Stimulated activated CD4-positive, alpha-beta T cell treated with anti-CD3 and anti-CD28 coated beads, Interleukin-2, amount 100 ng/mL, for 4 hours (primary cell): ENCODE measurements around the gene RXRA.
"Not testable (repeated sequence)": the region's sequence is repeated elsewhere in the genome, so short reads cannot be mapped to it uniquely, and the experiment has no call there.

ENCODE experiments used
- DNase-seq: peaks from one replicate; pipeline ENCODE4 v3.0.0-alpha.2; 2020; ENCODE audit warnings: low read depth

Gene RXRA

DNA sequence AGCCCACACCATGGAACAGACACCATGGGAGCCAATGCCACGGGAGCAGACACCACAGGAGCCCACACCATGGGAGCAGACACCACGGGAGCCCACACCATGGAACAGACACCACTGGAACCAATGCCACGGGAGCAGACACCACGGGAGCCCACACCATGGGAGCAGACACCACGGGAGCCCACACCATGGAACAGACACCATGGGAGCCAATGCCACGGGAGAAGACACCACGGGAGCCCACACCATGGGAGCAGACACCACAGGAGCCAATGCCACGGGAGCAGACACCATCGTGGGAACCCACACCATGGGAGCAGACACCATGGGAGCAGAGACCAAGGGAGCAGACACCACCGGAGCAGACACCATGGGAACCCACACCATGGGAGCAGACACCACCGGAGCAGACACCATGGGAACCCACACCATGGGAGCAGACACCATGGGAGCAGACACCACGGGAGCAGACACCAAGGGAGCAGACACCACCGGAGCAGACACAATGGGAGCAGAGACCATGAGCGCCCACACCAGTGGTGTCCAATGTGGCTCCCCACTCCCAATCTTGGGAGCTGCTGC is 17.5 kb upstream of the RXRA start:
- DNase-seq = not testable (repeated sequence)

DNA sequence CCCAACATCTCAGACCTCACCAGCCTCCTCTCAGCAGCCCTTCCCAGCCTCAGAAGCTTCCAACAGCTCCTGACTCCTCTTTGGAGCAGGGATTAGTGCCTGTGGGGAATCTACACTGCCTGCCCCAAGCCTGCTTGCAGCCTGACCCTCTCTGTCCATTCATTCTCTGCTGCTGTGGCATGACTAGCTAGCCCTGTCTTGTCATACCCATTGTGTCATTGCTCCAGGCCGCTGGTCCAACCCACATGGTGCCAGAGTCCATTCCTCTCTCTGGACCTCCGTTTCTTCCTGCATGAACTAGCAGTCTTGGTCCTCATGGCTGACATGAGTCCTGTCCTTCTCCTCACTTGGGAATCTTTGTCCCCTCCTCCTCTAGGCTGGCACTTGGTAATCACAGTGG is 12.8 kb upstream of the RXRA start:
- DNase-seq = no peak

DNA sequence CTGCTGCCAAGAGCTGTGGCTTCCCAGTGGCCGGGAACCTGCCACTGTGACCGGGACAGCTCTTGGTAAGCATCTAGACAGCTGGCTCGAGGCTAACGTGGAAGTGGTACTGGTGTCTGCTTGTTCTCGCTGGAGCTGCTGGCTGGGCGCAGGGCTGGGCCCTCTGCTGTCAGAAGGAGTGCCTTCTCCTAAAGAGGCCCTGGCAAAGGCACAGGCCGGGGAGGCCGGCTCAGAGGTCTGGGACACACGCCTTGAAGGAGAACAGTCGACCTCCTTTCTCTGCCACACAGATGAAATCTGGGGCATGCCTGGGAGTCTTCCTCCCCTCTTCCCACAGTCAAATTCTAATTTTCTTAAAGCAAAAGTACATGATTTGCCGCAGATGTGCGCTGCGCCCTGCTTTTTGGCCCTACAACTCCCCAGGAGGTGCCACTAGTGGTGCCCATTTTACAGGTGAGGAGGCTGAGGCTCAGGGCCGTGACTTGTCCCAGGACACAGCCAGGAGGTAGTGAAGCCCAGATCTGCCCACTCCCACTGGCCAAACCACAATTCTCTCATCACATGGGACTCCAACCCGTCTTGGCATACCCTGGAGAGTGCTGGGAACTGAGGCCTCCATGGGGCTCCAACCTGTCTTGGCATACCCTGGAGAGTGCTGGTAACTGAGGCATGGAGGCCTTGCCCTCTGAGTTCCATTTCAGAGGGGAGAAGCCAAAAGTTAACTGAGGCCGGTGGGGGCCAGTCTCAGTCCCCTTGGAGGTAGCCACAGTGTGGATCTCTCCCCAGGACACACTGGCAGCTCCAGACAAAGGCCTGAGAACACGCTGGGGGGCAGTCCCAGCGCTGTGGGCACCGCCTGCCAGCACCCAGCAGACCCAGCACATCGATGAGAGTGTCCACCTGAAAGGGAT is 12.0 kb upstream of the RXRA start:
- DNase-seq = no peak

DNA sequence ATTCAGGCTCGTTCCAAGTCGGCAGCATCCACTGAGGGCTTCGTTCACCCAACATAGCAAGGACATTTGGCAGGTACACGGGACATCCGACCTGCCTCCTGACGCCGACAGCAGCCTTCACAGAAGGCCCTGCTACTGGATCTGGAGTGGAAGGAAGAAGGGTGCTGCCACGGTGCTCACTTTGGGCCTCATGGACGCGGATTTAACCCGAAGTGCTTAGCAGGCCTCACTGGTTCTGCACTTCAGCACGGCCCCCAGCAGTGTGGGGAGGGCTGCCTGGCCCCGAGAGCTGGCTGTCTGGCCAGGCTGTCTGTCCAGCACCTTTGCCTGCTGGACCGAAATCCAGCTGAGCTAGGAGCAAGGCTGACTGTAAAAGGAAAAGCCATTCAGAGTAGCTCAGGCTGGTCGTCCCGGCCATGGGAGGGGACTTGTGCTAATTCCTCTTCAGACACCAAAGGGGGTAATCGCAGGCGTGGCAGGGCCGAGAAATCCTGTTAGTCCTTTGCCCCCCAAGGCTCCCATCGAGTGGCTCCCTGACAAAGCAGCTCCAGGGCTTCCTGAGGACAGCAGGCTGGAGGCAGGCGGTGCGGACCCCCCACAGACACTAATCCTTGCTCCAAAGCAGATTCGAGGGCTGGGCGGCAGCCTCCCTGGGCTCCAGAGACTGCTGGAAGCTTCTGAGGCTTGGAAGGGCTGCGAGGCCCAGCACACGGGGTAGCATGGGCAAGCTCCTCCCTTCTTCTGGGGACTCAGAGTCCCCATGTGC is 11.1 kb upstream of the RXRA start:
- no peak for DNase-seq

DNA sequence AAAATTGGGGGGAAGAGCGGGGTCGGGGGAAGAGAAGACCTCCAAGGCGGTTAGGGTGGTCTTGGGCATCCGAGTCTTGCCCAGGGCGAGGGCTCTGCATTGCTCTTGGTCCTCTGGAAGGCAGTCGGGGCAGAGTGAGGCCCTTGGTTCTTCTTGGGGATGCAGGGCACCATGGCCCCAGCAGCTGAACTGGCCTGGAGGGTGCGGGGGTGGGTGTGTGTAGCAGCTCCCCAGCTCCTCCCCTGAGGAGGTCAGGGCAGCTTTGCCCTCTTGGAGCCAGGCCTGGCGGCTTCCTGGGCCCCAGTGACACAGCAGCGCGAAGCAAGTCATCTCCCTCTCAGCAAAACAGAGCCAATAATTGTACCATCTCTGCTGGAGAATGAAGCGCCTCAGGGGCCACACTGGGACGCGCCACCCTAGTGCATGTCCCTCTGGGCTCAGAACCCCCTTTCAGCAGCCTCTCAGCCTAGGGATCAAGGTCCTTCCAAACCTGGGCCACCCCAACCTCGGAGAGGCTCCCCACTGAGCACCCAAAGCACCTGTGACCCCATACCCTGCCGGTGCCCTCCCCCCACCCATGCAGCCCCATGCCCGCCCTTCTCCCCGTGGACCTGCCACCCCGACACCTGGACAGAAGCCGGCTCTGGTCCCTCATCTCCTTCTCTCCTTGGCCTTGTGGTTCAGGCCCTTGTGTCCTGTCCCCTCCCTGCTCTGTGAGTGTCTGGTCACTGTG is 10.4 kb upstream of the RXRA start:
- no peak for DNase-seq

DNA sequence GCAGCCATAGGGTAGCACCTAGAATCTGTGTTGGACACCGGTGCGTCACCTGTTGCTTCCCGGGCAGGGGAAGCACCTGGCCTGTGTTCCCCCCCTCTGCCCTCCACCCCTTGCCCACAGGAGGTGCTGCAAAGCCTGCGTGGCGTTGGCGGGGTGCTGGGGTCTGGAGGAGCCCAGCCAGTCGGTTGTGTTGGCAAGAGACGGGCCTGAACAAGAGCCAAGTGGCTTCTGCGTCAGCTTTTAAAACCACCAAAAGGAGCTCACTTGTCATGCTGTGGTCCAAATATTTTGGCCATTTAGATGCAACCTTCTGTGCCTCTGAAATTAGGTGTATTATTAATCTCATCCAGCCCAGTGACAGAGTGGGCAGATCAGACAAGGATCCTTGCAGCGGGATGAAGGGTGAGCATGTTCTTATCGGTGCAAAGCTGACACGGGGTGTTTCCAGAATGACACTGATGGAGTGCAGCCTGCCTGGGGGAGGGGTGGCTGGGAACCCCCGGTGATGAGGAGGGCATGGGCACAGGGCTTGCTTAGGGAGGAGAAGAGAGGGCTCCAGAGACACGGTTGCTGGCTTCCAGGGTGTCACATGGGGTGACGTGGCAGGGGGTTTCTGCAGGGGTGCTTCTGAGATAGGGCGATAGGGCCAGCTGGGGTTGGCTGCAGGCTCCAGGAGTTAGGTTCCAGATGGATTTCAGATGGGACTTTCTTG is 9.7 kb upstream of the RXRA start:
- DNase-seq = no peak

DNA sequence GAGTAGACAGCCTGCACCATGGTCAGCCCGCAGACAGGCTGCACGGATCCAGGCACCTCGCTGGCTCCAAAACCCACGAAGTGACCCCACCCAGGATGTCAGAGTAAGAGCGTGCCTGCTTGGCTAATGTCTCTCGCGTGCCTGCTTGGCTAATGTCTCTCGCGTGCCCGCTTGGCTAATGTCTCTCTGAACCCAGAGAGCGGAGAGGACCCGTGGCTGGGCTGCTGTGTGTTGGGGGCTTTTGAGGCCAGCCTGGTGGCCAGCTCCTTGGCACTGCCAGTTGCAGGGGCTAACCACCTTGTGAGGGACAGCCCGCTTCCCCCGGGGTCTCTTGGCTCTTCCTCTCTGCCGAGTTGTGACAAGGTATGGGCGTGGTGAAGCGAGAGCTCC is 8.9 kb upstream of the RXRA start:
- DNase-seq = no peak

DNA sequence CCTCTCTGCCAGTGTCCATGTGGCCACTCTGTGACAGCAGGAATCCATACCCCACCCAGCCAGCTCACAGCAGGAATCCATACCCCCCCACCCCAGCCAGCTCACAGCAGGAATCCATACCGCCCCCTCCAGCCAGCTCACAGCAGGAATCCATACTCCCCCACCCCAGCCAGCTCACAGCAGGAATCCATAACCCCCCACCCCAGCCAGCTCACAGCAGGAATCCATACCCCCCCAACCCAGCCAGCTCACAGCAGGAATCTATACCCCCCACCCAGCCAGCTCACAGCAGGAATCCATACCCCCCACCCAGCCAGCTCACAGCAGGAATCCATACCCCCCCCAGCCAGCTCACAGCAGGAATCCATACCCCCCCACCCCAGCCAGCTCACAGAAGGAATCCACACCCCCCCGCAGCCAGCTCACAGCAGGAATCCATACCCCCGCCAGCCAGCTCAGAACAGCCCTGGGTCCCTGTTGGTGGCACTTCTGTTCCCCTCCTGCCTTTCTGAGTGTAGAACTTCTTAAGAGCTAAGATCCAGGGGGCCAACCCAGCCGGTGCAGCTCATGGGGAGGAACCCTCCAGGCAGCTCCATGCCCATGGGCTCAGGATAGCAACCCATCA is 8.4 kb upstream of the RXRA start:
- DNase-seq = no peak

DNA sequence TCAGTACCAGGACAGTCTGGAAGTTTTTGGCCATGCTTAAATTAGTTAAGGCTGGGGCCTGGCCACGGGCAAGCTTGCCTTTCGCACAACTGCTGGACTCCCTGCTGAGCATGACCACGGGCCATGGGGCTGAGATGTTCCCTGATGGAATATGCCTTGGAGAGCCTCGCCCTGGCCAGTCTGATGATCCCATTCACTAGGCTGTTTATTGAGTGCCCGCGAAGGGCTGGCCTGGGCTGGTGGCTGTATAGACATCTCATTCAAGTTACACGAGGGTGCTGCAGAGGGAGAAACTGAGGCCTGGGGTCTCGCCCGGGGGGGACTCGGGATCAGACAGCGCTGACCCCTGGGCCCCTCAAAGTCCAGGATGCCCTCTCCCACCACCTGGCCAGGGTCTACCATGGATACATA is 7.8 kb upstream of the RXRA start:
- no peak for DNase-seq

DNA sequence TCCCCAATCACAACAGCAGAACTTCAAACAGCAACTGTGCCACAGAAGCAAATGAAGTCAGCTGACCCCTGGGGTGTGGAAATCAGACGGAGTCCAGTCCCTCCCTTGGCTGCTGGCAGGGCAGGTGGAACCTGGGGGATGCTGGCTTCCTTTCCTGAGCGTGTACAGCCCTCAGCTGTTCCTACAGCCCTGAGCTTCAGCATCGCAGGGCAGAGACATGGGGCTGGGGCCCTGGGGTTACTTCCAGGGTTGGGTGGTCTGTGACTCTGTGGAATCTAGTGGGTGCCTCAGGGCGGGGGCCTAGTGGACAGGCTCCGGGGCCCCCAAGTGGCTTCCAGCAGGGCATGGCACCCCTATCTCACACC is 7.3 kb upstream of the RXRA start:
- DNase-seq = no peak

DNA sequence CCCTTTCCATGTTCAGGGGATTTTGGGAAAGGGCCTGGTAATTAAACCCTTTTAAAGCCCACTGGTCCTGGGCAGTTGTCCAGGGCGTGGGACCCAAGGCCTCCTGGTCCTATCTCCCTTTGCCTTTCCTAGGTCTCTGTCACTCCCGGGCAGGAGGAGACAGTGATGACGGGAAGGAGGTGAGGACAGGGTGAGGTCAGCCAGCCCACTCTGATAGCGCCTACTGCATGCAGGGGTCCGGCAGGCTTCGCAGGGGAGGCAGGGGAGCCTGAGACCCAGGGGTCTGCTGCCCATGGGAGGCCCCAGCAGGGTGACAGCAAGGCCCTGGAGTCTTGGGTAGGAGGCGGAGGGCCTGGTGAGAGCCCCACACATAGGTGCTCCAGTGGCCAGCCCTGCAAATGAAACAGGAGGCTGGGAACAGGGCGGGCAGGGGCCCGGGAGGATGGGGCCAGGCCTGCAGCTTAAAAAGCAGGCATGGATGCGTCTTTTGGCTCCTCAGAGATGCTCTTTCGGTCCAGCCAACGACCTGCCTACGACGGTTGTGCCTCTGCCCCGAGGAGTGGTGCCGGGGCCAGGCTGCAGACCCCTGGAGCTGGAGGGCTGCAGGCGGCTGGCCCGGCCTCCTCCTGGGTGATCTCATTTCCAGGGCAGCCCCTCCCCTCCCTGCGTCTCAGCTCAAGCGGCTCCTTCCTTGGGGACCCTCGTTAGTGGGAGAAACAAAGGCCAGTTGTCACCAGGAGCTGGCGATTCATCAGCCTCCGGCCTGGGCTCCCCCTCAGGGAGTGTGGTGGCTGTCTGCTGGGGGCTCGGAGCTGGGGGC is 6.7 kb upstream of the RXRA start:
- no peak for DNase-seq

DNA sequence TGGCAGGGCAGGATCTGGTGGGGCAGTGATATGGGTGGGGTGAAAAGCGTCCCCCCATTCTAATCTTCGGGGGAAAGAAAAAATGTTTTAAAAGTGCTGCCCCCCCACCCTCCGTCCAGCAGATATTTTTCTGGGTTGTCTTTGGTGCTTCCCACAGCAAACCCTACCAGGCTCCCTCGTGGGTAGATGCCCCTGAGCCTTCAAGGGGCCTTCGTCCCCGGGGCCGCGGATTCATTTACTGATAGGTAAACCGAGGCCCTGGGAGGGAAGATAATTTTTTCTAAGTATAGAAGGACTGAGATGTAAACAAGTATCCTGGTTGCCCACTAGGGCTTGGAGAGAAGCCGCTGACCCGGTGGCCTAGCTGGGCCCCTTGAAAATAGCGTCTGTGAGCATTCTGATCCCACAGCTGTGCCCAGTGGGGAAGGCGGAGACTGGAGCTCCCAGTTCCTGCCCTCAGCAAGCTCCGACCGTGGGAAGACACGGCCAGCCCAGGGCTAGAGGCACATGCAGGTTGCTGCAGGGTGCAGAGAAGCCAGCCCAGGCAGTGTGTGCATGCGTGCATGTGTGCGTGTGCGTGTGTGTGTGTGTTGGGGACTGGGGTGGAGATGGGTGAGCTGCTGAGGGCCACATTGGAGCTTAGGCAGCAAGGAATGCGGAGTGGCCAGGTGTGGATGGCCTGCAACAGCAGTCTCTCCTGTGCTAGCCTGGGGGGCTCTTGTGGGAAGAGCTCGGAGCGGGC is 6.0 kb upstream of the RXRA start:
- DNase-seq = no peak

DNA sequence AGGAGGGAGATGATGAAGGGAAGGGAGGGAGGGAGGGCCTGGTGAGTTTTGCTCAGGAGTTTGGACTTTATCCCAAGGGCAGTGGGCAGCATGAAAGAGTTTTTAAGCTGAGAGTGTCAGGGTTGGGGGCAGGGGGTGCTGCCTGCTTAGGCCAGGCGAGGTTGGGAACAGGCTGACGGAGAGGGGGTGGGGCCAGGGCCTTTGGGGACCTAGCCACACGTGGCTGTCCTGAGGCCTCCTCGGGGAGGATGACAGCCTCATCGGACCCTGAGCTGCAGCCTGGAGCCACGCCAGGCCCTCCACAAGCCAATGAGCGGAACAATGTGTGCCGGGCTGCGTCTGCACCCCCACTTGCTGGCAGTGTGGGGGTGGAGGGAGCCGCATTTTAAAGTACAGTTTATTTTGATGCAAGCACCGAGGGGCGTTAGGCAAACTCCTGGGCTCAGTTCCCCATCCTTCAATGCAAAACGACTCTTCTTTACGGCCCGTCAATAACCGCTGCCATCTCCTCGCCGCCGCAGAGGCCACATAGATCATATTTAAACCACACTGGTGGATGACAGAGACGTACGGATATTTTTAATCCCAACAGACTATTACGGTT is 5.3 kb upstream of the RXRA start:
- DNase-seq = no peak

DNA sequence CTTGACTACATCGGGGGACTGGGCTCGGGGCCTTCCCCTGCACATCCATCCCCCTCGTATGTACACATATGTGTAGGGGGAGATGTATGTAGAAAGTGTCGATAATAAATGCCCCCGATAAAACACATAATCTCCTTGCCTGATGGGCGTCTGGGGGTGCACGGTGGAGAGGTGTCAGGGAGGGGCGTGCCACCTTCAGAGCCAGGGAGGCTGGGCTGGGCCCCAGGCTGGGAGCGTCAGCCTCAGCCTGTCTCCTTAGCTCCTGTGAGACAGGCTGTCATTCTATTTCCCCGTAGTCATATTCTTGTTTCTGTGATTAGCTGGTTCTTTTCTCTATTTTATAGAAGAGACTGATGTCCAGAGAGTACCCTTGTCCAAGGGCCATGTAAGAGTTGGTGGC is 4.7 kb upstream of the RXRA start:
- DNase-seq = no peak

DNA sequence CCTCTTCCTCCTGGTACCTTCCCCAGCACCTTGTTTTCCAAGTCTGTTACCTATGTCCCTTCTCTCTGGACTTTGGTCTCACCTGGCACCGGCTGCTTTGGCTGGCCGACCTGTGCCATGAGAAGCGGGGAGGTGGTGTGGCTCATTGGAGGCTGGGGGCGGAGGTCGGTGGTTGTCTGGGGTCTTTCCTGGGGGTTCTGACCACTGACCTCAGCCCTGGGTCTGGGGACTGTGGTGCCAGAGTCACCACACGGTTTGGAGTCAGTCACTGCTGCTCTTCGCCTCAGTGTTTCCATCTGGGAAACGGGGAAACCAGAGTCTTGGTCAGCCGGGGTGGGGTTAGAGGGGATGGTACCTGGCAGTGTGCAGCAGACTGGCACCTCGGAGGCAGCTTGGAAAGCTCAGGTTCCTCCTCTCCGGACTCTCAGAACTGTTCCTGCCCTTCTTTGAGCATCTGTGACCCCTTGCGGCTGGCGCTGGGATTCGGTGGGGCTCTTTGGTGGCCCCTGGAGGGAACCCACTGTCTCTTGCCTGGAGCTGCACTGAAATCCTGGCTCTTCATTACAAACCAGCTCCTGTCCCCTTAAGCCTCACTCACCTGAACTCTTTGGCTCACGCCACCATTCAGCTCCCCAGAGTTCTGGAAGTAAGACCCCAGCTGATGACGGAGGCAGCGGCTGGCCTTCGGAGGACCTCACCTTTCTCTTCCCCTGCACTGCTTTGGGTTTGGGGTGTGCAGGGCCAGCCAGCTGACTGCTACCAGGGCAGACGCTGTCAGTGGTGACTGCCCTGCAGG is 4.1 kb upstream of the RXRA start:
- no peak for DNase-seq

DNA sequence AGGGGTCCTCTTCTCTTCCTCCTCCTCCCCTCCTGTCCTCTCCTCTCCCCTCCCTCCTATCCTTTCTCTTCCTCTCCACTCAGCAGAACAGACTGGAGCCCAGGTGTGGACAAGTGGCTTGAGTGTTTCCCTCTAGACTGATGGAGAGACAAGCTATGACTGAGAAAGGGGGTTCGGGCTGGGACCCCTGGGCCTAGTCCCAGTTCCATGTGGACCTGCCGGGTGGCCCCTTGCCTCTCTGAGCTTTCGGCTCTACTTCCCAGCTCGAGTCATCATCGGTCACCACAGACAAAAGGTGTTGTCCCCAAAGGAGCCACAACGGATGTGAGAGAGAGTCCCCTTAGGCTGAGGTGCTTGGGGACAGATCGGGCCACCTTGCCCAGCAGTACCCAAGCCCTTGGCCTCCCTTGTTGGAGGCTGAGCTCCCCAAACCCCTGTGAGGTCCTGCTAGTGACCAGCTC is 3.4 kb upstream of the RXRA start:
- no peak for DNase-seq

DNA sequence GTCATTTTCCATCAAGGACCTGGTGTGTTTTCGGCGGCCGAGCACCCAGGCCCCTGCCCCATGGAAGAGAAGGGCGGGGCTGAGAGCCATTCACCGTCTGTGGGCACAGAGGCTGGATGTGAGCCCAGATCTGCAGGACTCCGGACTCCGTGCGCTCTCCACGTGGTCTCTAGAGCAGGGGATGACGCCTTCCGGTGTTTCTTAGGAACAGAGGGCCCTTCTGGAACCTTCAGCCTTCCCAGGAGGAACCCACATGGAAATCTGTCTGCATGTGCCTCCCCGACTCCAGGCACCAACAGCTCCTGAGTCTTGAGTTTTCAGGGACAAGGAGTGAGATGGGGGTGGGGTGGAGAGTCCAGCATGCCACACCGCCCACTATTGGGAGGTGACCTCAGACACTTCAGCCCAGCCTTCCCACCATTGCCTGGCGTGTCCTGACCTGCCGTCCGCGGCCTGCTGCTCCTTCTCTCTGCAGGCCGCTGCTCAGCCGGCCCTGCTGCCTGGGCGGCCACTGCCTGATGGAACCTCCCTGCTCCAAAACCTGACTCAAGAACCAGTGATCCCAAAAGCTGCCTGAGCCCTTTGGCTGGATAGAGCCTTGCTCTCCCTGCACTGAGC is 2.4 kb upstream of the RXRA start:
- no peak for DNase-seq
